ENCODE results near the gene SPATA31D1.

DNA sequence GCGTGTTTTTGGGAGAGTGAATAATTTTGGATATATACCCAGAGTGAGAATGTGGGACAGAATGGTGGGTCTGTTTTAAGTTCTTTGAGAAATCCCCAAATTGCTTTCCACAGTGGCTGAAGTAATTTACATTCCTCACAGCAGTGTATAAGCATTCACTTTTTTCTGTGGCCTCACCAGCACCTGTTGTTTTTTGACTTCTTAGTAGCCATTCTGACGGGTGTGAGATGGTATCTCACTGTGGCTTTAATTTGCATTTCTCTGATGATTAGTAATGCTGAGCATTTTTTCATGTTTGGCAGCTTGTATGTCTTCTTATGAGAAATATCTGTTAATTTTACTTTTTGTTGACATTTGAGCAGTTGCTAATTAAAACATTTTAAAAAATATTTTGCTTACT is 9.4 kb upstream of the SPATA31D1 start:
- TF ChIP-seq POLR2A (IDR thresholded peaks at IDR 0.05) (no peak), EP300 (IDR thresholded peaks at IDR 0.05) (no peak)
- TF ChIP-seq, protein P1, sequence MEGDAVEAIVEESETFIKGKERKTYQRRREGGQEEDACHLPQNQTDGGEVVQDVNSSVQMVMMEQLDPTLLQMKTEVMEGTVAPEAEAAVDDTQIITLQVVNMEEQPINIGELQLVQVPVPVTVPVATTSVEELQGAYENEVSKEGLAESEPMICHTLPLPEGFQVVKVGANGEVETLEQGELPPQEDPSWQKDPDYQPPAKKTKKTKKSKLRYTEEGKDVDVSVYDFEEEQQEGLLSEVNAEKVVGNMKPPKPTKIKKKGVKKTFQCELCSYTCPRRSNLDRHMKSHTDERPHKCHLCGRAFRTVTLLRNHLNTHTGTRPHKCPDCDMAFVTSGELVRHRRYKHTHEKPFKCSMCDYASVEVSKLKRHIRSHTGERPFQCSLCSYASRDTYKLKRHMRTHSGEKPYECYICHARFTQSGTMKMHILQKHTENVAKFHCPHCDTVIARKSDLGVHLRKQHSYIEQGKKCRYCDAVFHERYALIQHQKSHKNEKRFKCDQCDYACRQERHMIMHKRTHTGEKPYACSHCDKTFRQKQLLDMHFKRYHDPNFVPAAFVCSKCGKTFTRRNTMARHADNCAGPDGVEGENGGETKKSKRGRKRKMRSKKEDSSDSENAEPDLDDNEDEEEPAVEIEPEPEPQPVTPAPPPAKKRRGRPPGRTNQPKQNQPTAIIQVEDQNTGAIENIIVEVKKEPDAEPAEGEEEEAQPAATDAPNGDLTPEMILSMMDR (IDR thresholded peaks at IDR 0.05) = no peak

Measured in tibial nerve (tissue), 4 donors.